T47D (cell line): ENCODE measurements around the gene TENM3.

Source experiments
- DNase-seq, 2 experiments: peaks; one replicate each; pipeline versions ENCODE4 v3.0.0 to v3.0.0-alpha.2; 2011 to 2012; ENCODE audit warnings: low read depth in 1 of 2, low spot score in 1 of 2
- JUND ChIP-seq: IDR thresholded peaks from 2 replicates; pipeline ENCODE4 v1.6.1; 2012; ENCODE audit warnings: low read depth
- in situ Hi-C: cut with HindIII; loops from 2 replicates; pipeline ENCODE4 v1.10.0; 2016; ENCODE audit warnings: low sequenced_read_pairs, low pct_unique_long_range_greater_than_20kb

The TENM3 gene

DNA sequence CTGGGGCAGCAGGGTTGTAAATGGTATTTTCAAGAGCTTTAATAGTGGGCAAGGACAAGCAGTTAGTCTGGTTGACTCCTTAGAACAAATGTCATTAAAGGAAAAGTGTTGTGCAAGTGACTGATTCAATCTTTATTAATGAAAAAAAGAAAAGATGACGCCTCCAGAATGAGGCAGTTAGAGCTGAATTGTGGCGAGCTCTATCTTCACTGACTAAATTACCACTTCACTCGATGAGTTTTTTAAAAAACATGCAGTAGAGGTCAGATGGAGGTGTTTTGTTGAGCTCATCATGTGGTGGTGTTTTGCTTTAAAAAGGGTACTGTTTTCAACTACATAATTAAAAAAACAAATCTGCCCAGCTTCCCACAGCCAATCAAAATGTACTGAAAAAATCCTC lies 28.1 kb upstream of the TENM3 start:
- in situ Hi-C loops = no loop called here
- DNase-seq = no peak
- TF ChIP-seq JUND = no peak

DNA sequence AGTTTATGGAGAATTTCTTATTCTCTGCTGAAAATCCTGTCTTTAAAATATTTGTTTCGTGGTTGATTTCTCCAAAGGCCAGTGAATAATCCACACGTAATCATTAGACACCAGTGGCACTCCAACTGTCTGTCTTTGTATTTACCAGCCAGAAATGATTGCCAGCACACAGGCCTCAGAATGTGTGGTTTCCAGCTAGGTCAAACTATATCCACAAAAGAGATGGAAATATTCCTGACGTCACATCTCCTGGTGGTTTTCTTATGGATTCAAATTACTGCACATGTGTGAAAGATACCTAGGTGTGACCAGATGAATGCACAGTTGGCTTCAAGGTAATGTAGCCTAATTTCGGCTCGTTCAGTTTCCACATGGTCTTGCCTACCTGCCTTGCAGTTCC lies 27.2 kb upstream of the TENM3 start:
- in situ Hi-C loops = no loop called here
- no peak for TF ChIP-seq JUND
- DNase-seq = no peak

DNA sequence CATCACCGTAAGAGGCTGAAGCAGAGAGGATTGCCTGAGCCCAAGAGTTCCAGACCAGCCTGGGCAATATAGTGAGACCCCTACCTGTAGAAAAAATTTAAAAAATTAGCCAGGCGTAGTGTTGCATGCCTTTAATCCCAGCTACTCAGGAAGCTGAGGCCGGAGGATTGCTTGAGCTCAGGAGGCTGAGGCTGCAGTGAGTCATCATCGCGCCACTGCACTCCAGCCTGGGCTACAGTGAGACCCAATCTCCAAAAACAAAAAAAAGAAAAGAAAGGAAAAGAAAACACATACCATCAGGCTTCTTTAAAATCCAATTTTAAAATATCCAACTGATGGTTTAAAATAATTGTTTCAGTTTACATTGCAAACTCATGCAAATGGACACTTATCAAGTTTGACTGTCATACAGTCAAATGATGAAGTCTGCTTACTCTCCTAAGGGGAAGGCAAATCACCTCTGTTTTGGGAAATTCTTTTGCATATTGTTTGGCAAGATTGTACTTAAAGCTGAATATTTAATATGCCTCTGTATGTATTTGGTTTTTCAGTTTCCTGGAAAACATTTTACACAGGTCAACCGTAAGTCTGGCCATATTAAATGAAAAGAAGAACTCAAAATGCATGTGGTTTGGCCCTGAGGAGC lies 23.7 kb upstream of the TENM3 start:
- DNase-seq = no peak
- in situ Hi-C loops = no loop called here
- TF ChIP-seq JUND = no peak

DNA sequence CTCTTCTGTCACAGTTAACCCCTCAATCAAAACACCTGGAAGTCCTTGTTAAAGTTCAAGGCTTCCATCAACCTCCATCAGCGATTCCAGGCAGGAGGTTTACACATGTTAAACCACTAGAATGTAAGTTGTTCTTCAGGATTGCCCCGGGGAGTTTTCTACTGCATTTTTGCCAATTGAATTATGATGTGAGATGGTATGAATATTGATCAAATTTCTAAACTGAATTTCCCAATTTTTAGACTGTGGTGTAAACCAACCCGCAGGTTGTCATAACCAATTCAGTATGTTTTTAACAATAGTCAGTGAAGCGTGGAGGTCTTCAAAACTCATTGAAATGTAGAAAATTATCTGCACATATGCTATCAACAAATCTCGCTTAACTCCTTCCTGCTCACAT lies 21.2 kb upstream of the TENM3 start:
- no peak for TF ChIP-seq JUND

DNA sequence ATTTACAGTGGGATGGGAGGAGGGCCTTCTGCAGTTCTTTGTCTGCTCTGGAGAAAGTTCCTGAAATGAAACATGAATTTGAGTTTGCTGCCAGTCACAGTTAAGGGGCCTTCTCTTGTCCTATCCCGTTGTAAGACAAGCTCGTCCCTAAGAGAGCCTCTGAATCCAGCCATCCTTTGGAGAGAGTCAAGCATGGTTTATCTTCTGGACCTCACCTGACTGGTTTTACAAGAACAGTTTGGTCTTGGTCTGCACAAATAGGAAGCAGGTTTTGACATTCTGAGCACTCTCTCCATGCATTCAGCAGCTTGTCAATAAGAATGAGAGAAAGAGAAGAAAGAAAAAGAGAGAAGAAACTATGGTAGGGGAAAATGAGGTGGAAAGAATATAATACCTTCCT lies 20.4 kb upstream of the TENM3 start:
- in situ Hi-C loops = no loop called here
- peak in 1 of 2 experiments; percentile 71 for DNase-seq
- TF ChIP-seq JUND = no peak

More for the DNA sequence above, 21.2 kb upstream of the TENM3 start:
- in situ Hi-C loops = no loop called here
- DNase-seq = no peak

DNA sequence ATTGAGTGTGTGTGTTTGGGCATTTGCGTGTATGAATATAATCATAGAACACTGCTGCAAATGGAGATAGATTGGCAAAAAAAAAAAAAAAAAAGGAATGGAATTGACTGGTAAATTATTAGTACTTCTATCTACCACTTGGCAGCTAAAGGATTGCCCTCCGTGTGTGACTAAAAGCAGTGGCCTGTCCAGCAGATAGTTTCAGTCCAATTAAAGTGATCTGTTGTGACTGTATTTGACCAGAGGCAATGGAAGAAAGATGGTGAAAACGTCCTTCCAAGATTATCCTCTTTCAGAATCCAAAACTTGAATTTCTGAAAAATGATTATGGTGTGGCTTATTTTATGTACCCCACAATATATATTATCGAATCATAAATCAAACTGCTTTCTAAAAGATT lies 19.5 kb upstream of the TENM3 start:
- in situ Hi-C loops = no loop called here
- DNase-seq = no peak
- TF ChIP-seq JUND = no peak

DNA sequence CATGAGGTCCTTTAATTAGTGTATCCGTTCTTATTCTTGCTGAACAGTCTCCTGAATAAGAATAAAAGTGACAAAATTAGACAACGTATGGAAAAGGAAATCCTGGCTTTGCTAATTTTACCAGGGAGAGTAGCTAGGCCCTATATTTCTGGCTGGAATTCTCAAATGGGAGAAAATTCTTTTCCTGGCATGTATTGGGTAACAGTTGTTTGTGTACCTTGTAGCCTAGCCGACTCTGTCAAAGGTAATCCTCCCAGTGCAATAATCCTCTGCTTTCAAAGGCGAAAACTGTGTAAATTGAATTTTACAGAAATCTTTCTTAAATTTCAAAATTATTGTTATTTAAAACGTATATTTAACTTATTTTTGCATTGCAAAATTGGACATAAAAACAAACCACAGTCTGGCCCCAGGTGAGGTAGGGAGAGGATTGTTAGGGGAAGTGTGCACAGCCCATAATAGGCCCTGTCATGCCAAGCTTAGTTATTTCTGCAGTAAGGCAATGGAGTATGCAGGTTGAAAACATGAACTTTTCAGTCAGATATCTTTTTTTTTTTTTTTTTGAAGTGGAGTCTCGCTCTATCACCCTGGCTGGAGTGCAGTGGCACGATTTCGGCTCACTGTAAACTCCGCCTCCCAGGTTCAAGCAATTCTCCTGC lies 18.9 kb upstream of the TENM3 start:
- TF ChIP-seq JUND = no peak
- in situ Hi-C loops = no loop called here
- no peak for DNase-seq

DNA sequence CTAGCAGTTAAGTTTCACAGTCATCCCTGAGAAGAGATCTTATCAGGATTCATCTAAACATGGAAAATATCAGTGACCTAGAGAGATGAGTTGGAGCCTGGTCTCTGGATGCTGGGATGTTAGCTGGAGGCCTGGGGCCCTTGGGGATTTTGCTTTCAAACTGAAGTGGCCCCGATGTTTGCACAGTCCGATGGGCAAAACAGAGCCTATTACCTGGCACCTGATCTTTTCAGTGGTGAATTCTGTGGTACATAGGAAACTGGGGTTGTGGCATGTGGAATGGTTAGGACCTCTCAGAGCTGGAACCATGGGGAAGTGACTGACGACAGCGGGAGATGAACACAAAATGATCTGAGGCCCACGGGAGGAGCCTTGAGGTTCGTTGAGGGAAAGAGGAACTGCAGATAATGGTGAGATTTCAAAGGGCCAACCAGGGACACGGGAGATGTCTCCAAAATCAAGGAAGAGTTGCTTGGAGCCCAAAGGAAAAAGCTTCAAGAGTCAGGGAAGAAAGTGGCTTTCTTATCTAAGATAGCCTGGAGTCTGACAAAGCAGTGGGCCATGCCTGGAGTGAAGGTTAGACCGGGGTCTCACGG lies 17.8 kb upstream of the TENM3 start:
- TF ChIP-seq JUND = no peak
- in situ Hi-C loops = no loop called here
- DNase-seq = no peak

DNA sequence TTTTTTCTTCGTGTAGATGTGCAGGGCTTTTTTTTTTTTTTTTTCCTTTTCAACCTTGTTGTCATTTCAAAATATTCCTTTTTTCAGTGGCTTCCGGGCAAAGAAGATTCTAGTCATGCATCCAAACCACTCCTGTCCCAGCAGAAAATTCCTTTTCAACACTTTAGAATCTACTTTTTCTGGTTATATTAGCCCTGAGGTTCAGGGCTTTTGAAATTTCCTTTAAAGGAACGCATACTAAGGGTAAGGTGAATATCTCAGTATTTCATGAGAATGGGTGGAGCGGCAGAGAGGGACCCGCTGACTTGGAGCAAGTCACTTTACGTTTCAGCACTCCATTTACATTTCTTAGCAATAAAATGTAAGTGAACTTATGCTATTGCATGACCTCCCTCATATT lies 15.6 kb upstream of the TENM3 start:
- no peak for TF ChIP-seq JUND
- in situ Hi-C loops = no loop called here
- no peak for DNase-seq

DNA sequence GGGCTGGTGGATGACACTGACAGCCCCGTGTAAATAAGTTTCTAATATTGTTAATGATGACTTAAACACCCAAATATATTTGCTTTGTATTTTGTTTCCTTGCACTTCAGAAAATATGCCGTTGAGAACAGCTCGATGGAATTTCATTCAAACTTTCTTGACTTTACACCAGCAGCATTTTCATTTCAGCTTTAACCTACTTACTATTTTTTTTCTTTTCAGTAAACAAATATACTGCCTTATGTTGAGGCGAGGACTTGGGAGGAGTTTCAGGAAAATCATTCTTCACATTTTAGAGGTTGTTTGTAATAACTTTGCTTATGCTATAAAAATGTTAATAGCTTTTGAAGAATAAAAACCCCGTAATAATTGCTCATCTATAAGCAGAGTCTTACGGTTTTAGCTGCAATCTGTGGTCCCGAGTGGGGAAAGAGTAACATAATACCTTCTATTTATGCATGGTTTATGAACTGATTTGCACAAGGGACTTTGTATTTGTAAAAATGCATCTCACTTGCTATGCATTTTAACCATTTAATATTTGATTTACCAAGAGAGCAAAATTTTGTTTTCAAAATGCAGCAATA lies 14.1 kb upstream of the TENM3 start:
- no peak for DNase-seq
- TF ChIP-seq JUND = no peak
- in situ Hi-C loops = no loop called here

DNA sequence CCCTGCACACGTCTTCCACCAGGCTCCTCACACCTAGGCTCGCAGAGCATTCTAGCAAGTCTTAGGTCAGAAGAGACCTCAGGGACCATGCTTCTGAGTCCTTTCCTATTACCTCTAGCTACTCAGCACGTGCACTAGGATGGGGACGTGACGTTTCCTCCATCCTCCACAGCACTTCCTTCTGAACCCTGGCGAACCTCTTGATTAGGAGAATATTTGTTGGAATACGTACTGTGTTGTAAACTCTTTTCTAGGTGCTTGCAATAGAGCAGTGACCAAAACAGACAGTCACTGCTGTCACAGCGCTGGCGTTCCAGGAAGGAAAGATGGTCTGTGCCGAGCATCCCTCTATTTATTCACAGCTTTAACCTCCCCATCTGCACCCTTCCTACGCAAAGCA lies 12.9 kb upstream of the TENM3 start:
- no peak for TF ChIP-seq JUND
- in situ Hi-C loops = no loop called here
- no peak for DNase-seq

DNA sequence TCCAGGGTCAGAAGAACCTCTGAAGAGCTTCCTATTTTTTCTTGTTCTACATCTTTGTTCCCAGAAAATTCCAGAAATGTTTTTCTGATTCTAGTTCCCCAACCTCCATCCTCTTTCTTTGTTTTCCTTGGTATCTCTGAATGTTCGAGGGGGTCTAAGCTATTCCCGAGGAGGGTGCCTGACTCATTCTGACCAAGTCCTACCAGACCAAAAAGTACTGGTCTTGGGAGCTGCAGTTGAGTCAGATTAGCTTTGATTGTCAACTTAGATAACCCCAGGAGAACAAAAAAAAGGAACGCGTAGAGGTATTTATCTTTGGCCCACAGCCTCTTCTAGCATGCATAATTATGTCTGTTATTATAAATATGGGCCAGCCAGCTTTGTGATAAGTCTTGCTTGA lies 12.1 kb upstream of the TENM3 start:
- DNase-seq = no peak
- no peak for TF ChIP-seq JUND
- in situ Hi-C loops = no loop called here

DNA sequence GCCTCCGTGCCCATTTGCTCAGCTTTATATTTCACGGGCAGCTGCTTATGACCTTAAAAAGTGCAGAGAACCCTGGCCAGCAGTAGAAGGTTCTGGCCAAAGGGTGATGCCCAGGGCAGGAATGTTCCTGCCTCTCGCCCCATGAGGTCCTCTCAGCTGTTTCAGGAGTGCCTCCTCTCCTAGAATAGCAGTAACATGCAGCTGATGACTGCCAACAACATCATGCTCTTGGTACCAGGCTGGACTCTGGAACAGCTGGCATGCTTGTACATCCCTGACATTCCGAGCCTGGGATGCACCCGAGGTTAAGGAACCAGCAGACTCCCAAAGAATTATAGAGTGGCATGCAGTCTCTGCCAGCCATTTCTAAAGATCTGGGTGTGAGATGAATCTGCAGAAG lies 11.7 kb upstream of the TENM3 start:
- in situ Hi-C loops = no loop called here

More for the DNA sequence above, 11.7 kb upstream of the TENM3 start:
- TF ChIP-seq JUND = no peak
- no peak for DNase-seq
